Vagina (tissue), 2 donors: Measurements from ENCODE around the gene MPIG6B.

Experiments
- POLR2A ChIP-seq, 2 donors: fragments of 450-650 bp; IDR thresholded peaks; one replicate each; pipeline ENCODE4 v1.6.1; 2017; ENCODE audit warnings: antibody characterized with exemption in 2 of 2, mild to moderate bottlenecking in 2 of 2, moderate library complexity in 2 of 2
- POLR2AphosphoS5 ChIP-seq, 2 donors: sonication (generic); formaldehyde crosslinking; IDR thresholded peaks; one replicate each; pipeline ENCODE4 v1.9.0; 2017; ENCODE audit warnings: antibody characterized with exemption in 2 of 2, mild to moderate bottlenecking in 2 of 2, low read depth in 1 of 2; ENCODE audit not compliant: insufficient read depth in 1 of 2
- TF ChIP-seq, protein P1 (sequence below), 3 experiments: fragments of 450-650 bp in 2 of 3; fragments of 200-600 bp in 1 of 3; sonication (generic) in 1 of 3; IDR thresholded peaks; one replicate each; pipeline ENCODE4 v1.5.1; 2017 to 2019; ENCODE audit warnings: antibody characterized with exemption in 3 of 3, mild to moderate bottlenecking in 2 of 3, moderate library complexity in 2 of 3

DNA sequence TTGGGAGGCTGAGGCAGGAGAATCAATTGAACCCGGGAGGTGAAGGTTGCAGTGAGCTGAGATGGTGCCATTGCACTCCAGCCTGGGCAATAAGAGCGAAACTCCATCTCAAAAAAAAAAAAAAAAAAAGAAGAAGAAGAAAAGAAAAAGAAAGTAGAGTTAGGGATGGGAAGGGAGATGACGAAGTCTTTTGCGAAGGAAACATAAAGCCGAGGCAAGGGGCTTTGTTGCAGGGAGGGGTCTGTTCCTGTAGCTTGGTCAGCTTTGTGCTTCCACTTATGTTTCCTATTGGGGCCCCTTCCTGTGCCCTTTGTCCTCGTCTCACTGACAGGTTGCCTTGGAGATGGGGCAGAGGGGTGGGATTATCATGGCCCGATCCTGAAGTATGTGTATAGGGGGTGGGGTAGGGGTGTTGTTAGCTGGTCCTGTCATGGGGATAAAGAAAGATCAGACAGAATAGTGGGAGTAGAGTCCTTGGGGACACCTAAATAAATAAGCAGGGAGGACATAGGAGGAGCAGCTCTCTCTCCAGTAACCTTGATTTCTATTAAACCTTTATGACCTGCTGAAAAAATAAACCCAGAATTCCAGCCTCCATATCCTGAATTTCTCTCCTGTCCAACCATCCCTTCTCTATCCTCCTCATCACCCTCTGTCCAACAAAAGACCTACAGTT lies 14.3 kb downstream of the MPIG6B start:
- TF ChIP-seq, protein P1, sequence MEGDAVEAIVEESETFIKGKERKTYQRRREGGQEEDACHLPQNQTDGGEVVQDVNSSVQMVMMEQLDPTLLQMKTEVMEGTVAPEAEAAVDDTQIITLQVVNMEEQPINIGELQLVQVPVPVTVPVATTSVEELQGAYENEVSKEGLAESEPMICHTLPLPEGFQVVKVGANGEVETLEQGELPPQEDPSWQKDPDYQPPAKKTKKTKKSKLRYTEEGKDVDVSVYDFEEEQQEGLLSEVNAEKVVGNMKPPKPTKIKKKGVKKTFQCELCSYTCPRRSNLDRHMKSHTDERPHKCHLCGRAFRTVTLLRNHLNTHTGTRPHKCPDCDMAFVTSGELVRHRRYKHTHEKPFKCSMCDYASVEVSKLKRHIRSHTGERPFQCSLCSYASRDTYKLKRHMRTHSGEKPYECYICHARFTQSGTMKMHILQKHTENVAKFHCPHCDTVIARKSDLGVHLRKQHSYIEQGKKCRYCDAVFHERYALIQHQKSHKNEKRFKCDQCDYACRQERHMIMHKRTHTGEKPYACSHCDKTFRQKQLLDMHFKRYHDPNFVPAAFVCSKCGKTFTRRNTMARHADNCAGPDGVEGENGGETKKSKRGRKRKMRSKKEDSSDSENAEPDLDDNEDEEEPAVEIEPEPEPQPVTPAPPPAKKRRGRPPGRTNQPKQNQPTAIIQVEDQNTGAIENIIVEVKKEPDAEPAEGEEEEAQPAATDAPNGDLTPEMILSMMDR (IDR thresholded peaks at IDR 0.05): no peak
- TF ChIP-seq POLR2AphosphoS5 (IDR thresholded peaks at IDR 0.05; ENCODE audit: insufficient read depth in 1 of 2, low read depth in 1 of 2) (no peak), POLR2A (IDR thresholded peaks at IDR 0.05) (no peak)
